ENCODE results near the gene CNKSR1.
A peak's percentile ranks its signal among the peaks of the same experiment; 100 is the strongest.
"Not testable (repeated sequence)": the region's sequence is repeated elsewhere in the genome, so short reads cannot be mapped to it uniquely, and the experiment has no call there.

Gene CNKSR1

DNA sequence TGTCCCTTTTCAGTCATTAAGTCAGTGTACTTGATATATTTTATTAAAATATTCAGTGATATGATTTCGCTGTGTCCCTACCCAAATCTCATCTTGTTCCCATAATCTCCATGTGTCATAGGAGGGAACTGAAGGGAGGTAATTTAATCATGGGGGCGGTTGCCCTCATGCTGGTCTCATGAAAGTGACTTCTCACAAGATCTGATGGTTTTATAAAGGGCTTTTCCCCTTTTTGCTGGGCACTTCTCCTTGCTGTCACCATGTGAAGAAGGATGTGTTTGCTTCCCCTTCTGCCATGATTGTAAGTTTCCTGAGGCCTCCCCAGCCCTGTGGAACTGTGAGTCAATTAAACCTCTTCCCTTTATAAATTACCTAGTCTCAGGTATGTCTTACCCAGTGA is 53.4 kb downstream of the CNKSR1 start:
- not testable (repeated sequence) for DNase-seq

DNA sequence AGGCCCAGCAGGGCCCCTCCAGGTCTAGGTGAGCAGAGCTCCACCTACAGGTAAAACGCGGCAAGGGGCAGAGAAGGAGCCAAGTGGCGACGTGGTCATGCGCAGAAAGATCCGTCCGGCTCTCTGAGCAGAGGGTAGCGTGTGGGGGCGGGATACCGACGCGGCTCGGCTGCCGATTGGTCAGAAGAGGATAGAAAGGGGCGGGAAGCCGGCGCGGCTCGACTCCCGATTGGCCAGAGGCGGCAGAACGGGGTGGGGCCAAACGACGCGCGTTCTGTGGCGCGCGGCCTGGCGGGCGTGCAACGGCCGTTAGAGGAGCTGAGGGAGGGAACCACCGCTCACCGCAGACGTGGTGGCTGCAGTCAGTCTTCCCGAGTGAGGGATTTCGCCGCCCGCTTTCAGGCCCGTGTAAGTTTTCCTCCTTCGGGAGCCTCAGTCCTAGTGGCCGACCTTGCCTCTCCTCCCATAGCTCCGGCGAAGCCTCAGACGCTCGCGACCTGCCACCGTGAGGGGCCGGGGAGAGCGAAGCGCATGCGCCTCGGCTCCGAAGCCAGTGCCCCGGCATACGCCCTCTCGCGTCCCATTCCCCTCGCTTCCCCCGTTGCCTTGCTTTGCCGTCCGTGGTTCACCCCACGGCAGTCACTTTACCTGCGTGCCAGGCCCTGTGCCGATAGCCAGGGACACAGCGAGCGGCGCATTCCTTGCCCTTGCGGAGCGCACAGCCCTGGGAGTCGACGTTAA is 56.8 kb downstream of the CNKSR1 start, which contains the start of gene CEP85:
Gene CEP85 (plus strand): TSS at position 298 of the 741 bp plus-strand sequence. CDS start 5,584 bp downstream, outside the sequence.
- peak; percentile 93 to 99 for DNase-seq

- peak in 1 of 2 experiments; percentile 39 for DNase-seq
Measured at GRCh38 chr1:26234644-26235370, 57.5 kb downstream of the CNKSR1 start.

- peak in 1 of 2 experiments; percentile 7 for DNase-seq
Measured at GRCh38 chr1:26237230-26237966, 60.1 kb downstream of the CNKSR1 start.
